Measurements from ENCODE around the gene SIL1.
"Not testable (repeated sequence)": the region's sequence is repeated elsewhere in the genome, so short reads cannot be mapped to it uniquely, and the experiment has no call there.

The SIL1 gene

GRCh38 chr5:139199321-139199720 is 1.2 kb upstream of the SIL1 start:
- H3K27ac ChIP-seq, result no peak overlapping the region
- TF ChIP-seq CTCF (conservative IDR thresholded peaks at IDR 0.05), result no peak

GRCh38 chr5:139196296-139196956 is 1.7 kb downstream of the SIL1 start:
- no peak overlapping the region for H3K27ac ChIP-seq
- TF ChIP-seq CTCF (conservative IDR thresholded peaks at IDR 0.05), result no peak

GRCh38 chr5:139194486-139194885 is 3.7 kb downstream of the SIL1 start:
- no peak overlapping the region for H3K27ac ChIP-seq
- no peak for TF ChIP-seq CTCF (conservative IDR thresholded peaks at IDR 0.05)

GRCh38 chr5:139193928-139194327 is 4.2 kb downstream of the SIL1 start:
- no peak overlapping the region for H3K27ac ChIP-seq
- TF ChIP-seq CTCF (conservative IDR thresholded peaks at IDR 0.05), result no peak

GRCh38 chr5:139192906-139193305 is 5.3 kb downstream of the SIL1 start:
- H3K27ac ChIP-seq, result not testable (repeated sequence)

GRCh38 chr5:139191954-139192353 is 6.2 kb downstream of the SIL1 start:
- not testable (repeated sequence) for H3K27ac ChIP-seq

GRCh38 chr5:139190125-139190524 is 8.0 kb downstream of the SIL1 start:
- TF ChIP-seq CTCF (conservative IDR thresholded peaks at IDR 0.05), result no peak
- H3K27ac ChIP-seq, result no peak overlapping the region

- TF ChIP-seq CTCF (conservative IDR thresholded peaks at IDR 0.05), result no peak
Measured at GRCh38 chr5:139188558-139189270, 9.5 kb downstream of the SIL1 start.

More at GRCh38 chr5:139188558-139189270, 9.5 kb downstream of the SIL1 start:
- no peak overlapping the region for H3K27ac ChIP-seq

All from VCaP (cell line).